Loucy (cell line): ENCODE data around the gene FAM98A.

Experiments
- H2AFZ ChIP-seq: fragments of 200-600 bp; sonication (generic); 2 replicates; pipeline ENCODE4 v1.6.0; 2016; ENCODE audit warnings: antibody characterized with exemption, mild to moderate bottlenecking, low read length, moderate library complexity
- H3F3A ChIP-seq: fragments of 200-600 bp; 2 replicates; pipeline ENCODE4 v1.6.0; 2016; ENCODE audit warnings: antibody characterized with exemption, low read depth, mild to moderate bottlenecking
- H3K27me3 ChIP-seq: fragments of 200-600 bp; sonication (generic); 2 replicates; pipeline ENCODE4 v1.6.1; 2014; ENCODE audit warnings: low read length, mild to moderate bottlenecking; ENCODE audit not compliant: insufficient read depth, poor library complexity, severe bottlenecking
- H3K36me3 ChIP-seq: fragments of 200-600 bp; sonication (generic); 2 replicates; pipeline ENCODE4 v1.6.1; 2016; ENCODE audit warnings: low read length; ENCODE audit not compliant: insufficient read depth
- H3K4me1 ChIP-seq: fragments of 200-600 bp; sonication (generic); 2 replicates; pipeline ENCODE4 v1.5.1; 2014; ENCODE audit warnings: low read length, mild to moderate bottlenecking; ENCODE audit not compliant: insufficient read depth, poor library complexity, severe bottlenecking
- H3K4me2 ChIP-seq: fragments of 200-600 bp; sonication (generic); 2 replicates; pipeline ENCODE4 v1.6.0; 2014; ENCODE audit warnings: antibody characterized with exemption, low read length, low read depth, mild to moderate bottlenecking; ENCODE audit not compliant: poor library complexity, severe bottlenecking
- H3K4me3 ChIP-seq: fragments of 200-600 bp; sonication (generic); 2 replicates; pipeline ENCODE4 v1.5.1; 2014; ENCODE audit warnings: low read length, mild to moderate bottlenecking, mixed read lengths; ENCODE audit not compliant: poor library complexity, severe bottlenecking
- H3K79me2 ChIP-seq: fragments of 200-600 bp; sonication (generic); 2 replicates; pipeline ENCODE4 v1.6.1; 2014; ENCODE audit warnings: low read length; ENCODE audit not compliant: insufficient read depth
- H3K9ac ChIP-seq: fragments of 200-600 bp; sonication (generic); 2 replicates; pipeline ENCODE4 v1.6.0; 2014; ENCODE audit warnings: mild to moderate bottlenecking, low read depth, low read length, moderate library complexity; ENCODE audit not compliant: poor library complexity, severe bottlenecking
- H3K9me2 ChIP-seq: fragments of 200-600 bp; sonication (generic); replicated peaks from 2 replicates; pipeline ENCODE4 v1.6.1; 2016; ENCODE audit warnings: low read depth, low read length, mixed read lengths
- H3K9me3 ChIP-seq: fragments of 200-600 bp; sonication (generic); 2 replicates; pipeline ENCODE4 v1.6.1; 2014; ENCODE audit warnings: mild to moderate bottlenecking, antibody characterized with exemption, low read length, low read depth; ENCODE audit not compliant: insufficient read depth
- H4K20me1 ChIP-seq: fragments of 200-600 bp; sonication (generic); 2 replicates; pipeline ENCODE4 v1.6.0; 2014; ENCODE audit warnings: antibody characterized with exemption, low read length, mild to moderate bottlenecking; ENCODE audit not compliant: insufficient read depth, poor library complexity, severe bottlenecking
- EZH2phosphoT487 ChIP-seq: fragments of 200-600 bp; IDR thresholded peaks from 2 replicates; pipeline ENCODE4 v1.6.1; 2018; ENCODE audit warnings: antibody characterized with exemption, mild to moderate bottlenecking, moderate library complexity, borderline replicate concordance
- TF ChIP-seq, protein P1 (sequence below): fragments of 200-600 bp; sonication (generic); conservative IDR thresholded peaks from 2 replicates; pipeline ENCODE4 v1.5.1; 2014; ENCODE audit warnings: mild to moderate bottlenecking, antibody characterized with exemption, low read length

FAM98A gene

DNA sequence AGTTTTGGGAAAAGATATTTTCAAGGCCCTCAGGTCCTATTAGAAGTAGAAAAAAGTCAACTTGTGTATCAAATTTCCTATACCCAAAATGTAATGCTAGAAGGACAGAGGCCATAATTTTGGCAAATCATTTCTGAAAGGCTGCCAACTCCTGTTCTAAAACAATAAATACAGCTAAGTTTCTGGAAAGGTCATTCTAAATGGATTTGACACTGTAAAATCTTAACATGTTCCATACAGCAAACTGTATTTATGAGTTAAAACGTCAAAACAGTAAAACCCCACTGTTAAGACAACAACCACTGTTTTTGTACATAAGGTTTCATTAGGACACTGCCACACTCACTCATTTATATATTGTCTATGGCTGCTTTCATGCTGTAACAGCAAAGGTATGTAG, 9.7 kb downstream of the FAM98A start:
- Histone ChIP-seq H3K4me2 (no peak overlapping the region), H3K79me2 (peaks cover 7% of the 10 kb centered on the region; the same call in 1 of the 2 replicates), H2AFZ (no peak overlapping the region), H3K9ac (no peak overlapping the region), H3F3A (no peaks in the 10 kb centered on the region), H3K9me2 (no peaks in the 10 kb centered on the region), H3K4me1 (peaks cover 21% of the 10 kb centered on the region), H3K9me3 (no peaks in the 10 kb centered on the region), H3K36me3 (peaks cover 40% of the 10 kb centered on the region), H4K20me1 (no peaks in the 10 kb centered on the region), H3K4me3 (no peak overlapping the region), H3K27me3 (no peaks in the 10 kb centered on the region)
- TF ChIP-seq EZH2phosphoT487 = no peak
- TF ChIP-seq, protein P1, sequence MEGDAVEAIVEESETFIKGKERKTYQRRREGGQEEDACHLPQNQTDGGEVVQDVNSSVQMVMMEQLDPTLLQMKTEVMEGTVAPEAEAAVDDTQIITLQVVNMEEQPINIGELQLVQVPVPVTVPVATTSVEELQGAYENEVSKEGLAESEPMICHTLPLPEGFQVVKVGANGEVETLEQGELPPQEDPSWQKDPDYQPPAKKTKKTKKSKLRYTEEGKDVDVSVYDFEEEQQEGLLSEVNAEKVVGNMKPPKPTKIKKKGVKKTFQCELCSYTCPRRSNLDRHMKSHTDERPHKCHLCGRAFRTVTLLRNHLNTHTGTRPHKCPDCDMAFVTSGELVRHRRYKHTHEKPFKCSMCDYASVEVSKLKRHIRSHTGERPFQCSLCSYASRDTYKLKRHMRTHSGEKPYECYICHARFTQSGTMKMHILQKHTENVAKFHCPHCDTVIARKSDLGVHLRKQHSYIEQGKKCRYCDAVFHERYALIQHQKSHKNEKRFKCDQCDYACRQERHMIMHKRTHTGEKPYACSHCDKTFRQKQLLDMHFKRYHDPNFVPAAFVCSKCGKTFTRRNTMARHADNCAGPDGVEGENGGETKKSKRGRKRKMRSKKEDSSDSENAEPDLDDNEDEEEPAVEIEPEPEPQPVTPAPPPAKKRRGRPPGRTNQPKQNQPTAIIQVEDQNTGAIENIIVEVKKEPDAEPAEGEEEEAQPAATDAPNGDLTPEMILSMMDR = no peak

DNA sequence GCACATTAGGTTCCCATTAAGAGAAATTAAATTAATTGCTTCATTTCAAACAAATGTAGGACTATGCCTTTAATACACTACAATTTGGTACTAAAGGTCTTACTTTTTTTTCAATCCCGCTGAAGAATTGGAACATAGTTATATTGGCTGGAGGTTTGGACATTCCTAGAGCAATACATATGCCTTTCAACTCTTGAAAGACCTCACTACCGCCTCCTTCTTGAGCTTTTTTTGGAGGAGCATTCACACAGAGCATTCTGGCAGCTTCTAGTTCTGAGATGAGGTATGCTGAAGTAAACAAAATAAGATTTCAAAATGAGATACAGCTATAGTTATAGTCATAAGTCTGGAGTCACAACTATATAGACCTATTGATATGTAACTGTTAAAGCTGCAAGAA, 10.9 kb downstream of the FAM98A start:
- no peak overlapping the region for H3K4me3 ChIP-seq
- no peaks in the 10 kb centered on the region for H3K9me2 ChIP-seq
- no peaks in the 10 kb centered on the region for H3K27me3 ChIP-seq
- H3K4me1 ChIP-seq = peaks cover 11% of the 10 kb centered on the region
- peaks cover 46% of the 10 kb centered on the region for H3K36me3 ChIP-seq
- H3K9me3 ChIP-seq = no peaks in the 10 kb centered on the region
- H3K9ac ChIP-seq = no peak overlapping the region
- H2AFZ ChIP-seq = no peak overlapping the region
- no peak for TF ChIP-seq EZH2phosphoT487
- TF ChIP-seq, protein P1 = no peak
- no peaks in the 10 kb centered on the region for H3F3A ChIP-seq
- H4K20me1 ChIP-seq = no peaks in the 10 kb centered on the region
- H3K79me2 ChIP-seq = 0 out of 2 replicates have a peak, but pooled peaks cover 7% of the 10 kb centered on the region
- H3K4me2 ChIP-seq = no peak overlapping the region

DNA sequence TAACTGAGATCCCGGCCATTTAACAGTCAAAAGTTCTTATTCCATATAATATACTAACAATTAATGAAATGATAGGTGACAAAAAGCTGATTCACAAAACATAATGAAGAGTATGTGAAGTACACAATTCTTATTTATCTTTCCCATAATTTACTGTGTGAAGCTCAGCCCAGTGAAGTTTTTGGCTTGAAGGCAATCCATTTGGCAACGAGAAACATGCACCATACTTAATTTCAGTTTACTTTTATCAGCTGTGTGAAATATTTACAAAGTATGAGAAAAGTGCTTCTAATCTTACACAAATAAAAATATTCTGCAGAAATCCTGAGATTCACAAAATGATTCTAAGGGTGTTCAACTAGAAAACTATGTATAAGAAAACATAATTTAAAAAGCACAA, 12.3 kb downstream of the FAM98A start:
- peaks cover 14% of the 10 kb centered on the region for H3K4me1 ChIP-seq
- peaks cover 46% of the 10 kb centered on the region for H3K36me3 ChIP-seq
- H3K4me3 ChIP-seq = no peak overlapping the region
- H4K20me1 ChIP-seq = no peaks in the 10 kb centered on the region
- H3K9me2 ChIP-seq = no peaks in the 10 kb centered on the region
- H3K9me3 ChIP-seq = no peaks in the 10 kb centered on the region
- no peaks in the 10 kb centered on the region for H3K79me2 ChIP-seq
- no peaks in the 10 kb centered on the region for H3F3A ChIP-seq
- H3K9ac ChIP-seq = no peak overlapping the region
- no peak overlapping the region for H2AFZ ChIP-seq
- TF ChIP-seq, protein P1 = no peak
- no peak for TF ChIP-seq EZH2phosphoT487
- no peak overlapping the region for H3K4me2 ChIP-seq
- no peaks in the 10 kb centered on the region for H3K27me3 ChIP-seq
